Endothelial cell of umbilical vein (primary cell): ENCODE measurements around the gene RBFOX1. TPM values are rescaled to one million over a fixed set of nuclear protein-coding genes. Genes with fewer than 3 reads are reported as not detected.

ENCODE experiments used
- BruUV-seq: library from RNA; stranded (reverse); fragments of 400-500 nt; replicated peaks from 2 replicates; lab custom pipeline; 2021; lab: Mats Ljungman, UMichigan
- CTCF ChIA-PET: fragments of 300-600, 350-600 bp; sonication (Branson Sonifier 250); formaldehyde crosslinking; loops from one replicate; lab custom pipeline; 2021; ENCODE audit warnings: antibody characterized with exemption, inconsistent platforms; lab: Charles Lee
- POLR2A ChIA-PET: fragments of 300-600, 350-600 bp; sonication (Branson Sonifier 250); formaldehyde crosslinking; loops from one replicate; lab custom pipeline; 2021; ENCODE audit warnings: antibody characterized with exemption, inconsistent platforms; lab: Charles Lee
- DNase-seq: peaks from one replicate; pipeline ENCODE4 v3.0.0-alpha.2; 2011; ENCODE audit warnings: low read depth, low spot score
- FAIRE-seq: peaks from 2 replicates; lab custom pipeline; 2011; peaks lifted over from hg19 to GRCh38; lab: Jason Lieb, UNC
- H2AFZ ChIP-seq: 2 replicates; pipeline ENCODE4 v1.6.0; 2012; ENCODE audit warnings: low read depth, low read length, control low read depth, inconsistent platforms
- H3K27ac ChIP-seq: 2 replicates; pipeline ENCODE4 v1.5.1; 2011; ENCODE audit warnings: low read depth, mild to moderate bottlenecking, control low read depth, low read length, moderate library complexity; ENCODE audit not compliant: insufficient read depth
- H3K27me3 ChIP-seq, 2 experiments: 2 replicates each; pipeline versions ENCODE4 v1.6.0 to v1.6.1; 2011; ENCODE audit warnings: low read length in 2 of 2, mixed read lengths in 1 of 2; ENCODE audit not compliant: control insufficient read depth in 2 of 2, insufficient read depth in 2 of 2
- H3K36me3 ChIP-seq, 2 experiments: 2 replicates in 1 of 2; 3 replicates in 1 of 2; pipeline ENCODE4 v1.5.1; 2011; ENCODE audit warnings: low read length in 2 of 2, mild to moderate bottlenecking in 1 of 2, moderate library complexity in 1 of 2; ENCODE audit not compliant: control insufficient read depth in 2 of 2, insufficient read depth in 2 of 2; ENCODE audit errors: extremely low read depth in 1 of 2
- H3K4me1 ChIP-seq: 3 replicates; pipeline ENCODE4 v1.5.1; 2011; ENCODE audit warnings: mild to moderate bottlenecking, low read length; ENCODE audit not compliant: control insufficient read depth, insufficient read depth; ENCODE audit errors: extremely low read depth
- H3K4me2 ChIP-seq: 2 replicates; pipeline ENCODE4 v1.6.1; 2011; ENCODE audit warnings: low read length, control low read depth, mixed read lengths; ENCODE audit not compliant: insufficient read depth
- H3K4me3 ChIP-seq, 3 experiments: fragments of 200-600 bp in 1 of 3; sonication (generic), shearing (Covaris generic) in 1 of 3; replicated peaks in 1 of 3; 2 replicates each; pipeline ENCODE4 v1.5.1; 2011 to 2016; ENCODE audit warnings: control low read depth in 3 of 3, low read length in 3 of 3, mild to moderate bottlenecking in 2 of 3, inconsistent platforms in 1 of 3, low read depth in 1 of 3, moderate library complexity in 1 of 3; ENCODE audit not compliant: insufficient read depth in 1 of 3
- H3K79me2 ChIP-seq: 2 replicates; pipeline ENCODE4 v1.6.0; 2012; ENCODE audit warnings: low read length, inconsistent platforms; ENCODE audit not compliant: control insufficient read depth, insufficient read depth
- H3K9ac ChIP-seq: replicated peaks from 2 replicates; pipeline ENCODE3; 2011; ENCODE audit warnings: low read length, control low read depth; ENCODE audit not compliant: insufficient read depth; ENCODE audit errors: extremely low read depth
- H3K9me1 ChIP-seq: replicated peaks from 3 replicates; pipeline ENCODE4 v1.6.0; 2011; ENCODE audit warnings: mild to moderate bottlenecking, low read length; ENCODE audit not compliant: control insufficient read depth, insufficient read depth; ENCODE audit errors: extremely low read depth
- H3K9me3 ChIP-seq: replicated peaks from 2 replicates; pipeline ENCODE4 v1.5.1; 2012; ENCODE audit warnings: low read length, inconsistent platforms; ENCODE audit not compliant: control insufficient read depth, insufficient read depth
- H4K20me1 ChIP-seq: replicated peaks from 2 replicates; pipeline ENCODE3; 2011; ENCODE audit warnings: mild to moderate bottlenecking, low read length; ENCODE audit not compliant: control insufficient read depth, insufficient read depth; ENCODE audit errors: extremely low read depth
- CTCF ChIP-seq, 2 donors: IDR thresholded peaks; 1 replicate in 1 of 2; 2 replicates in 1 of 2; pipeline ENCODE4 v1.5.1; 2011; ENCODE audit warnings: low read length in 2 of 2, mild to moderate bottlenecking in 2 of 2, moderate library complexity in 2 of 2, control low read depth in 1 of 2, inconsistent platforms in 1 of 2, low read depth in 1 of 2; ENCODE audit not compliant: insufficient read depth in 1 of 2; ENCODE audit errors: extremely low read depth in 1 of 2
- EZH2 ChIP-seq: IDR thresholded peaks from 2 replicates; pipeline ENCODE4 v1.6.1; 2012; ENCODE audit warnings: borderline replicate concordance, low read depth, mild to moderate bottlenecking, moderate library complexity, low read length, inconsistent platforms; ENCODE audit not compliant: severe bottlenecking
- FOS ChIP-seq: IDR thresholded peaks from 2 replicates; pipeline ENCODE4 v1.6.1; 2011; ENCODE audit warnings: mild to moderate bottlenecking, low read length, moderate library complexity, borderline replicate concordance; ENCODE audit not compliant: insufficient read depth
- GATA2 ChIP-seq: IDR thresholded peaks from 2 replicates; pipeline ENCODE4 v1.7.0; 2011; ENCODE audit warnings: low read depth, mild to moderate bottlenecking, moderate library complexity, mixed read lengths, low read length; ENCODE audit not compliant: insufficient read length, insufficient read depth
- JUN ChIP-seq: IDR thresholded peaks from 2 replicates; pipeline ENCODE4 v1.6.1; 2011; ENCODE audit warnings: borderline replicate concordance, low read depth; ENCODE audit not compliant: insufficient read length, insufficient read depth
- MYC ChIP-seq: IDR thresholded peaks from one replicate; pipeline ENCODE4 v1.6.1; 2011; ENCODE audit warnings: mild to moderate bottlenecking, low read depth, low read length
- POLR2A ChIP-seq: IDR thresholded peaks from 2 replicates; pipeline ENCODE4 v1.6.1; 2012; ENCODE audit warnings: low read depth, mild to moderate bottlenecking, control low read depth, low read length
- POLR2AphosphoS5 ChIP-seq: IDR thresholded peaks from 2 replicates; pipeline ENCODE4 v1.6.1; 2012; ENCODE audit warnings: low read depth, mild to moderate bottlenecking, control low read depth, low read length, moderate library complexity; ENCODE audit not compliant: insufficient read depth
- dilution Hi-C: fragments of 300-500 bp; cut with MboI; formaldehyde crosslinking; loops from one replicate; pipeline ENCODE4 v1.15.0; 2019; ENCODE audit warnings: low sequenced_read_pairs; ENCODE audit not compliant: extremely low pct_ligation_motif_present
- intact Hi-C: fragments of 100-400 bp; cut with micrococcal nuclease; formaldehyde crosslinking; loops from one replicate; pipeline ENCODE4 v1.10.0; 2022
- polyA plus RNA-seq, 4 experiments: library from polyadenylated mRNA; depleted of rRNA in 3 of 4; stranded (reverse) in 3 of 4; unstranded in 1 of 4; fragments of >200 nt; gene quantifications; 2 replicates each; pipeline versions ENCODE4 v1.2.1 to v1.2.3, GENCODE V29; 2011 to 2012; ENCODE audit warnings: missing spikeins in 1 of 4
- total RNA-seq: library from RNA; stranded (reverse); gene quantifications from 2 replicates; pipeline ENCODE4 v1.2.3, GENCODE V29; 2021
- TF ChIP-seq, protein P1 (sequence below): IDR thresholded peaks from 2 replicates; pipeline ENCODE4 v1.6.1; 2011; ENCODE audit not compliant: insufficient read depth, insufficient read length

RBFOX1 gene
- total and polyA plus RNA-seq, 2 donors (not counting 3 experiments of a cell fraction or from before 2014, with no cell fraction given) = not detected

DNA sequence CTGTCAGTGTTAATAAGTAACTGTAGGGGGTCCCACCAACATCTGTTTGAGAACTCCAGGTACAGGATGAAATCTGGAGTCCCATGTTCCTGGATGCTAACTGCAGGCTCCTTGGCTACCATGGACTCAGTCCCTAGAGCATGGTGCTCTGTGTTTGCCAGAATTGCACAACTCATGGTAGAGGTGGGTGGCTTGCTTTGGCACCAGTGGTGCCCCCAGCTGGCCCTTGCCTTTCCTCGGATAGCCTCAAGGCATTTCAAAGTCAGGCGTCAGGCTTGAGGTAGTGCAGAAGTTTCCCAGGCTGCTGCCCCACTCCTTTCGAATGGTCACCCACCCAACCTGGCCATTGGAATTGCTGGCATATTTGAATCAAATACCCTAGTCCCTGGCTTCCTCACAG lies 179.9 kb downstream of the RBFOX1 start:
- H3K4me2 ChIP-seq = no peak overlapping the region
- ChIA-PET CTCF (no interaction called here), POLR2A (no interaction called here)
- BruUV-seq = no TSS peak
- H3K79me2 ChIP-seq = no peaks in the 10 kb centered on the region
- H2AFZ ChIP-seq = no peak overlapping the region
- no peak overlapping the region for H3K27ac ChIP-seq
- no peaks in the 10 kb centered on the region for H3K27me3 ChIP-seq
- no peak overlapping the region for H3K9ac ChIP-seq
- no peak overlapping the region for H3K4me3 ChIP-seq
- peaks cover 3% of the 10 kb centered on the region for H3K9me3 ChIP-seq
- no peak for FAIRE-seq
- no peak for DNase-seq
- intact Hi-C loops (no loop called here), dilution Hi-C loops (no loop called here)
- no peaks in the 10 kb centered on the region for H3K4me1 ChIP-seq
- TF ChIP-seq MYC (no peak), EZH2 (no peak), JUN (no peak), FOS (no peak), CTCF (IDR thresholded peaks at IDR 0.05; ENCODE audit: extremely low read depth in 1 of 2, insufficient read depth in 1 of 2, low read depth in 1 of 2, low read length in 2 of 2) (no peak)
- TF ChIP-seq, protein P1, sequence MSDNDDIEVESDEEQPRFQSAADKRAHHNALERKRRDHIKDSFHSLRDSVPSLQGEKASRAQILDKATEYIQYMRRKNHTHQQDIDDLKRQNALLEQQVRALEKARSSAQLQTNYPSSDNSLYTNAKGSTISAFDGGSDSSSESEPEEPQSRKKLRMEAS = no peak
- H3K36me3 ChIP-seq = no peaks in the 10 kb centered on the region
- H3K9me1 ChIP-seq = no peaks in the 10 kb centered on the region
- H4K20me1 ChIP-seq = no peaks in the 10 kb centered on the region

DNA sequence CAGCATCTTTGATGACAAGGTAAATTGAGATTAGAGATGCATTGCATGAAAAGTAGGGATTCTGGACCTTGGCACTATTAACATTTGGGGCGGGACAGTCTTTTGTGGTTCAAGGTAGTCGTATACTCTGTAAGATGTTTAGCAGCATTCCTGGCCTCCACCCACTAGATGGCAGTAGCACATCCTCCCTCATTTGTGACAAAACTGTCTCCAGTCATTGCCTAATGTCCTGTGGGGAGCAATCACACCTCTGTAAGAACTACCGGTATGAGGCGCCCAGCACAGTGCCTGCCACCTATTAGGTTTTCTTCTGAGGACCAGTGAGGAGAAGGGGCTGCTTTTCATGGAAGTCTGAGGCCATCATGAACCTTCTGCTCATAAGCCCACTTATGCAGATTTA lies 180.8 kb downstream of the RBFOX1 start:
- Histone ChIP-seq H3K36me3 (no peaks in the 10 kb centered on the region), H3K79me2 (no peaks in the 10 kb centered on the region), H3K9me3 (peaks cover 3% of the 10 kb centered on the region), H2AFZ (no peak overlapping the region), H4K20me1 (no peaks in the 10 kb centered on the region), H3K4me1 (no peaks in the 10 kb centered on the region), H3K4me2 (no peak overlapping the region), H3K9ac (no peak overlapping the region), H3K4me3 (no peak overlapping the region), H3K27ac (no peak overlapping the region), H3K9me1 (no peaks in the 10 kb centered on the region), H3K27me3 (no peaks in the 10 kb centered on the region)
- BruUV-seq = no TSS peak
- intact Hi-C loops (no loop called here), dilution Hi-C loops (no loop called here)
- ChIA-PET CTCF (no interaction called here), POLR2A (no interaction called here)
- no peak for TF ChIP-seq FOS
- TF ChIP-seq GATA2 = no peak
- TF ChIP-seq EZH2 = no peak
- TF ChIP-seq CTCF (IDR thresholded peaks at IDR 0.05; ENCODE audit: extremely low read depth in 1 of 2, insufficient read depth in 1 of 2, low read depth in 1 of 2, low read length in 2 of 2) = no peak
- no peak for TF ChIP-seq POLR2A
- no peak for TF ChIP-seq JUN
- TF ChIP-seq, protein P1 = no peak
- TF ChIP-seq MYC = no peak
- no peak for TF ChIP-seq POLR2AphosphoS5
- FAIRE-seq (no peak), DNase-seq (no peak)
